Measurements from ENCODE around the gene PGAP6.
"Not testable (repeated sequence)": the region's sequence is repeated elsewhere in the genome, so short reads cannot be mapped to it uniquely, and the experiment has no call there.

The PGAP6 gene

GRCh38 chr16:333406-334094 lies 48.2 kb downstream of the PGAP6 start:
- no peak overlapping the region for H3K27ac ChIP-seq

GRCh38 chr16:331181-331814 lies 50.5 kb downstream of the PGAP6 start:
- H3K27me3 ChIP-seq; H3K27ac ChIP-seq; H3K4me3 ChIP-seq (ENCODE audit: low read depth in 1 of 2, low read length in 1 of 2); H3K9me3 ChIP-seq; H3K36me3 ChIP-seq: not testable (repeated sequence)
- peaks cover 57 to 64% of the 10 kb centered on the region in 2 experiments for H3K4me1 ChIP-seq (ENCODE audit: control insufficient read depth in 1 of 2, insufficient read depth in 1 of 2, low read depth in 1 of 2, low read length in 1 of 2)

More at GRCh38 chr16:333406-334094, 48.2 kb downstream of the PGAP6 start:
- TF ChIP-seq CTCF (IDR thresholded peaks at IDR 0.05): no peak
- H3K4me3 ChIP-seq (ENCODE audit: low read depth in 1 of 2, low read length in 1 of 2): no peak overlapping the region
- H3K4me1 ChIP-seq (ENCODE audit: control insufficient read depth in 1 of 2, insufficient read depth in 1 of 2, low read depth in 1 of 2, low read length in 1 of 2): peaks cover 60 to 64% of the 10 kb centered on the region in 2 experiments
- H3K9me3 ChIP-seq: no peaks in the 10 kb centered on the region
- no peaks in the 10 kb centered on the region for H3K27me3 ChIP-seq
- no peaks in the 10 kb centered on the region for H3K36me3 ChIP-seq

GRCh38 chr16:330741-331140 lies 51.0 kb downstream of the PGAP6 start:
- Histone ChIP-seq H3K27ac (no peak overlapping the region), H3K36me3 (no peaks in the 10 kb centered on the region), H3K27me3 (no peaks in the 10 kb centered on the region), H3K4me1 (ENCODE audit: control insufficient read depth in 1 of 2, insufficient read depth in 1 of 2, low read depth in 1 of 2, low read length in 1 of 2) (peaks cover 55 to 64% of the 10 kb centered on the region in 2 experiments), H3K9me3 (no peaks in the 10 kb centered on the region), H3K4me3 (ENCODE audit: low read depth in 1 of 2, low read length in 1 of 2) (no peak overlapping the region)
- TF ChIP-seq CTCF (IDR thresholded peaks at IDR 0.05): no peak

GRCh38 chr16:325375-326145 lies 56.2 kb downstream of the PGAP6 start:
- Histone ChIP-seq H3K36me3 (peaks cover 11% of the 10 kb centered on the region), H3K27ac (peak overlapping the region; percentile 94), H3K27me3 (no peaks in the 10 kb centered on the region), H3K4me1 (ENCODE audit: control insufficient read depth in 1 of 2, insufficient read depth in 1 of 2, low read depth in 1 of 2, low read length in 1 of 2) (peaks cover 57 to 71% of the 10 kb centered on the region in 2 experiments), H3K4me3 (ENCODE audit: low read depth in 1 of 2, low read length in 1 of 2) (peak overlapping the region; percentile 61 to 66), H3K9me3 (no peaks in the 10 kb centered on the region)
- no peak for TF ChIP-seq CTCF (IDR thresholded peaks at IDR 0.05)

GRCh38 chr16:324451-325334 lies 57.1 kb downstream of the PGAP6 start:
- H3K4me3 ChIP-seq (ENCODE audit: low read depth in 1 of 2, low read length in 1 of 2): peak overlapping the region; percentile 61 to 66
- TF ChIP-seq CTCF (IDR thresholded peaks at IDR 0.05): no peak
- peak overlapping the region; percentile 94 for H3K27ac ChIP-seq
- H3K4me1 ChIP-seq (ENCODE audit: control insufficient read depth in 1 of 2, insufficient read depth in 1 of 2, low read depth in 1 of 2, low read length in 1 of 2): peaks cover 52 to 74% of the 10 kb centered on the region in 2 experiments
- H3K36me3 ChIP-seq: peaks cover 11% of the 10 kb centered on the region
- no peaks in the 10 kb centered on the region for H3K27me3 ChIP-seq
- H3K9me3 ChIP-seq: no peaks in the 10 kb centered on the region

All from neutrophil (primary cell).